Measurements from ENCODE around the gene PLEKHA3.
"Not testable (repeated sequence)": the region's sequence is repeated elsewhere in the genome, so short reads cannot be mapped to it uniquely, and the experiment has no call there.

Gene PLEKHA3

GRCh38 chr2:178480227-178481181 lies at the start of gene PLEKHA3:
Gene PLEKHA3 (plus strand): TSS chr2:178480457. CDS start chr2:178480870, 413 bp downstream.
- peak; percentile 70 for DNase-seq

GRCh38 chr2:178436662-178437061 lies 43.6 kb upstream of the PLEKHA3 start:
- DNase-seq, result no peak

- no peak for DNase-seq
These were observed 38.8 kb upstream of the PLEKHA3 start for GRCh38 chr2:178441426-178441825.

GRCh38 chr2:178448968-178449661 lies 31.1 kb upstream of the PLEKHA3 start:
- no peak for DNase-seq

- DNase-seq, result no peak
These were observed 30.3 kb upstream of the PLEKHA3 start for GRCh38 chr2:178449700-178450523.

GRCh38 chr2:178450524-178450773 lies 29.8 kb upstream of the PLEKHA3 start:
- no peak for DNase-seq

GRCh38 chr2:178450774-178451525 lies 29.3 kb upstream of the PLEKHA3 start, which contains the start of the genes PJVK and PRKRA:
Gene PJVK (plus strand): TSS chr2:178451378. CDS start chr2:178453410, 2,032 bp downstream.
Gene PRKRA (minus strand): TSS chr2:178451175. CDS start chr2:178451030, 145 bp downstream.
- peak; percentile 97 for DNase-seq

GRCh38 chr2:178452334-178452733 lies 27.9 kb upstream of the PLEKHA3 start:
- DNase-seq, result no peak

GRCh38 chr2:178452870-178453269 lies 27.4 kb upstream of the PLEKHA3 start:
- DNase-seq, result no peak

GRCh38 chr2:178455947-178456346 lies 24.3 kb upstream of the PLEKHA3 start:
- no peak for DNase-seq

GRCh38 chr2:178457390-178457886 lies 22.8 kb upstream of the PLEKHA3 start:
- DNase-seq, result no peak

GRCh38 chr2:178469219-178469849 lies 10.9 kb upstream of the PLEKHA3 start:
- DNase-seq, result no peak

GRCh38 chr2:178471313-178471712 lies 8.9 kb upstream of the PLEKHA3 start:
- DNase-seq, result not testable (repeated sequence)

- no peak for DNase-seq
These were observed 6.9 kb upstream of the PLEKHA3 start for GRCh38 chr2:178473373-178473772.

- no peak for DNase-seq
These were observed 6.3 kb upstream of the PLEKHA3 start for GRCh38 chr2:178473931-178474330.

- no peak for DNase-seq
These were observed 5.7 kb upstream of the PLEKHA3 start for GRCh38 chr2:178474560-178474959.

GRCh38 chr2:178476477-178476876 lies 3.8 kb upstream of the PLEKHA3 start:
- DNase-seq, result no peak

GRCh38 chr2:178477443-178478129 lies 2.7 kb upstream of the PLEKHA3 start:
- no peak for DNase-seq

GRCh38 chr2:178478130-178478438 lies 2.2 kb upstream of the PLEKHA3 start:
- peak; percentile 27 for DNase-seq

GRCh38 chr2:178478439-178479274 lies 1.6 kb upstream of the PLEKHA3 start, which contains the start of gene FKBP7:
Gene FKBP7 (minus strand): TSS chr2:178478600. CDS start chr2:178478499, 101 bp downstream.
- DNase-seq, result peak; percentile 83

Measured in NCI-H2171 (cell line).